Ecto neural progenitor cell (in vitro differentiated cells): ENCODE measurements around the gene ADSL.

Source experiments
- DNase-seq: peaks from one replicate; pipeline ENCODE4 v3.0.0-alpha.2; 2018; ENCODE audit warnings: low spot score

ADSL gene

DNA sequence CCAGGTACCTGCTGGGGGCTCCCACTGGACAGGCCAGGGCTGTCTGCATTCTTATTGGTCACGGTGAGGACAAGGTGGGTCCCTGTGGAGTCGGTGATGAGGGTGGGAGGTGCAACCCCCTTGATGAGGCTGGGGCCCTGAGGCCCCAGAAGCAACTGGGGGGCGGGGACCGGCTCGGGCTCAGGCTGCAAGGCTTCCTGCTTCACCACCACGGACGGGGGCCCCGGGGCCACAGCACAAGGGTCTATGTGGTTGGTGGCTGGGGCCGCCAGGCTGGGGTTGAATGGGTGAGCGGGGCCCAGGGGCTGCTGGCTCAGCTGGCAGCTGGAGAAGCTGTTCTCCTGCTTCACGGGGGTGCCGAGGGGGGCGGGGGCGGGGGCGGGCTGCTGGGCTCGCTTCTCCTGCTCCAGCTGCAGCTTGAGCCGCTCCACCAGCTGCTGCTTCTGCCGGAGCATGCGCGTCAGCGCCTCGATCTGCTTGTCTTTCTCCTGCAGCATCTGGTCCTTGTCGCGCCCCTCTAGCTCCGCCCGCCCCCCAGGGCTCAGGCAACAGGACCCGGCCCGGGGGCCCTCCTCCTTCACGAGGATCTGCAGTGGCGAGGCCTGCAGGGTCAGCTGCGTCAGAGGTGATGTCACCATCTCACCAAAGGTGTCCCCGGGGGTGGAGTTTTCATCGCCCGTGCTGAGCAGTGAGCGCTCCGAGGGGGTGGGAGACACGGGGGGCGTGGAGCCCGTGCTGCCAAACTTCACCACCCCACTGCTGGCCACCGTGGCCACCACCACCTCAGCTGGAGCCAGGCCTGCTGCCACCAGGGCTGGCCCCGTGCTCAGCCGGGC, 72.3 kb downstream of the ADSL start:
- no peak for DNase-seq

DNA sequence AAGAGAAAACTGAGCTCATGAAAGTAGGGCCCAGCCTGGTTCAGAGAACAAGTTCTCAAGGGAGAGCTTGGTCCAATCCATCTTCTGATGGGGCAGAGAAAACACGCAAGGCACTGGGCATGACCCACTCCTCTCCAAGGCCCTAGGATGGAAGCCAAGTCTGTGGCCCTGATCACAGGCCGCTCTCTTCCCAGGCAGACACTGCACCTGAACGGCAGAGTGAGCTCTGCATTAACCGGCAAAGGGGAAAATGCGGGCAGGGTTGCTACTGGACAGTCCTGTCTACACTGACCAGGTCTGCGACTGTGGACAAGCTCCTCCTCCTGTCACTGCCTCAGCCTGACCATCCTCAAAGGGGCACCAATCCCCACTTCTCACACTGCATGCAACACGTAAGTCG, 73.4 kb downstream of the ADSL start:
- DNase-seq: no peak

DNA sequence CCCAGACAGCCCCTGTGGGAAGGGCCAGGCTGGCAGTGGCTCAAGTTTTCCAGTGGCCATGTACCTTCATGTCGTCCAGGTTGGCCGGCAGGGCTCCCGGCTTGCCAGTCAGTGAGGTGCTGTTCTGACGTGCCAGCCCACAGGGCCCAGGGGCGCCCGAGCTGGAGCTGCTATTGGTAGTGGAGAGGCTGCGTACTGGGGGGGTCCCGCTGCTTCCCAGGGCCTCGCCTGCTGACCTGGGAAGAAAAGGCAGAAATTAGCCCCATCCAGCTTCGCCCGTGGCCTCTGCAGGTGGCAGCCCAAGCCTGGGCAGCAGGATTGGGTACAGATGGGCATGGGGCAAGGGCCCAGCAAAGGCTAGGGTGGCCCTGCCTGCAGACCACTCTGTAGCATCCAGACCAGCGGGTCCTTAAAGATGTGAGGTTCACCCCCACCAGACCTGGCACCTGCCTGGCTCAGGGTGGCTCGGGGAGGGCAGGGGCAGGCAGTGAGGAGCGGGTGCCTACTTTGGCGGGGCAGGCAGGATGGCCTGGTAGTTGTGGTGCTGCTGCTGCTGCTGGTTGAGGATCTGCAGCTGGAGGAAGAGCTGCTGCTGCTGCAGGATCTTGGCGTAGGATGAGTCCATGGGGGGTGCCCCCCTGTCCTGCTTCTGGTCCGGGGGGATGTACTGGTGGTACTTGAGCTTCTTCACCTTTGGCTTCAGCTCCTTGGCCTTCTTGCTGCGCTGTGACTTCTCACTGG, 74.2 kb downstream of the ADSL start:
- DNase-seq: no peak

DNA sequence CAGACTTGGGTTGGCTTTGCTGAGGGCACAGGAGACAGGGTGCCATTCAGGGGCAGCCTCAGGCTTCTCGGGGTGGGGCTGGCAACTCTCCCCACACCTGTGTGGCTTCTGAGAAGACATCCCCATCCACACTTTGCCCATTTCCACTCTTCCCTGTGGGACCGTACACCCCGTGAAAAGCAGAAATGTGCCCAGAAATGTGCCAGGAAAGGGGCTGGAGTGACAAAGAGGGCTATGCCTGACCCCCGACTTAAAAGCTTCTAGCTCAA, 74.7 kb downstream of the ADSL start:
- DNase-seq: no peak

DNA sequence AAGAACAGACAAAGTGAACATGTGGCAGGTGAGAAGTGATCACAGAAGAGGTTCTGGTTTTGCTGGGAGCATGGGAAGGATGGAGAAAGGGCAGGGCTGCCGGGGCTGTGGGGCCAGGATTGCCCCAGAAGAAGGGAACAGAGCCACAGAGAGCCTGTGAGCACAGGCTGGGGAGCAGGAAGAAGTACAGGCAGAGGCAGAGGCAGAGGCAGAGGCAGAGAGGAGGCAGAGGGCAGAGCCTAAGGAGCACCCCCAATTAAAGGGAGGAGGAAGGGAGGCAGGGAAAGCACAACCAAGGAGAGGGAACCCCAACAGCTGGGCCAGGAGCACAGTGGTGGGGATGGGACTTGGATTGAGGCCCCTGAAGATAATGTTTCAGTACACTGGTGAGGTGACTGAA, 75.6 kb downstream of the ADSL start:
- DNase-seq: no peak

DNA sequence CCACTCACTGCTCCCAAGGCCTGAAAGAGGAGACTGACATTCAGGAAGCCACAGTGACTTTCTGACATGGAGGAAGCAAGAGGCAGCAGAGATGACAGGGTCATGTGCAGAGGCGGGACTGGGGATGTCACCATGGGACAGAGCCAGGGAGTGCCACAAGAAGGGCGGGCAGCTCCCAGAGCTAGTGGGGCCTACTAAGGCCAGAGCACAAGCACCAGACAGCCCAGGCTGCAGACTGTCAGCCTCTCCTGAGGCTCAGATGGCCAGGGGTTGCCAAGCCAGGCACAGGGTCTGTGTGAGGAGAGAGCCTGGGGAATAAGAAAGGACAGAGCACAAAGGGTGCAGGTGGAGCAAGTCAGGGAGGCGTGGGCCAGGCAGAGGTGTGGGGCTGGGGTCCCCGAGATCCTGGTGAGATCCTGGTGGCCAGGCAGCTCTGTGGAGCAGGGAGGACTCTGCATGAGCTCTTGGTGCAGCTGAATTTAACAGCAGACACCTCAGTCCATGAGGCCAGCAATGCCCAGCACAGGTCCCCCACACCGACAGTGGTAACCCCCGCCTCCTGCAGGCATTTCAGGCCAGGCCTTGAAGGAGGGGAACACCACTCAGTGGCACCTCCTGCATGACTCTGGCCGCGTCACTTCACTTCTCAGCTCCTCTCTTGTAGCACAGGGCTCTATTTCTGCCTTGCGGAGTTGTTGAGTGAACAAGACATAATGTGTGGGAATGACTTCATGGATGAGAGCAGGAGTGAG, 76.4 kb downstream of the ADSL start:
- DNase-seq: no peak

DNA sequence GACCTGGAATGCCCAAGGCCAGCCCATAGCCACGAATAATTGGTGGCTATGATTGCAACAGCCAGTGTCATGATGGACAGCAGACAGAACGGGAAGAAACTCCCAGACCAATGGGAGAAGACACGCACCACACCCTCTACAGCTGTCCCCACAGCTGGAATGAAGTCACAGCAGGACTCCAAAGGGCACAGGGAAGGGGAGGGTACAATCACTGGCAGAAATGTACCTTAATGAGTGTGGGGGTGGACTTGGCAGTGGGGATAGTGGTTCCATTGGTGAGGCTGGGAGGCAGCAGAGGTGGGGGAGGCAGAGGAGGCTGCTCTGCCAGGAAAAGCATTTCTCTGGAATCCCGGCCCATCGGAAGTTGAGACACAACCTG, 77.0 kb downstream of the ADSL start:
- DNase-seq: no peak

DNA sequence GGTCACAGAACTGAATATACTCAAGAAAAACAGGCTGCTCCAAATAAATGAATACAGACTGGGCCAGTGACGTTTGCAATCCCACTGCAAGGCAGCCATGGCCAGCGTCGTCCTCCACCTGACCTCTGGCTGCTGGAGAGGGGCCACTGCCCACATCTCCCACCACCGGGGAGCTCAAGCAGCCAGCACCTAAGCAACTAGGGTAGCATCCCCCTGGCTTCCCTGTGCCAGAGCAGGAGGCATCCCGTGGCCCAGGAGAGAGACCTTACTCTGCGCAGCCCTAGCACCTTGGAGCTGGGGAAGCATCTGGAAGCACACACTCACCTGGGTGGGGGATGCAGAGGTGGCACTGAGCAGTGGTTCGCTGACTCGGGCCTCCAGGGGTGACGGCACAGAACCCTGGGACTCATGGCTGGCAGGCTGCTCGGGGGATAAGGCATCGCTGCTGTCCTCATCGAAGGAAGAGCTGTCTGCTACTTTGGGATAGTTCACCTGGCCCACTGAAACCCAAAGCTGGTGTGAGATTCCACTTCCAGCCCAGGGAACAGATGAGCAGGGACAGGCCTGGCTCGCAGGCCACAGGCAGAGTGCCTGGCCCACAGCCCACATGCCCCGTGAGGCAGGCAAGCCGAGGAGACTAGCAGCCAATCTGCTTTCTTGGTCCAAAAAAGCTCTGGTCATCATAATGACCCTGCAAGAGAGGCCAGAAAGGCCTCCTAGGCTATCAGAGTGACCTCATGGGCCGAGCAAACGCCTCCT, 77.8 kb downstream of the ADSL start:
- no peak for DNase-seq

DNA sequence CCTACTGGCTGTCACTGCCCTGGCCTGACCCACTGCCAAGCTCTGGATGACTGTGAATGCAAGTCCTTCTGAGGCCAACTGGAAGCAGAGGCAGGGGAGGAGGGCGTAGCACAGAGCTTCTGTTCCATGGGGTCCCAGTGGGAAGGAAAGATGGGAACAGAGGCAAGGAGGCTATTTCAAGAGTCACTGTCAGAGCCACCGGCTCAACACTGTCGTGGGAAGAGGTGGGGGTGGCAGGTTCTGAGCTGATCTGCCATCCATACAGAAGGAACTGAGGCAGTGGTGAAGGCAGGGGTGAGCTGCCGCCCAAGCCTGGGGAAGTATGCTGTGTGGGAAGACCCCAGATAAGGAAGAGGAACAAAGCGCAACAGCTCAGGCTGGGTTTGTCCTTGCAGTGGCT, 78.8 kb downstream of the ADSL start:
- DNase-seq: no peak

DNA sequence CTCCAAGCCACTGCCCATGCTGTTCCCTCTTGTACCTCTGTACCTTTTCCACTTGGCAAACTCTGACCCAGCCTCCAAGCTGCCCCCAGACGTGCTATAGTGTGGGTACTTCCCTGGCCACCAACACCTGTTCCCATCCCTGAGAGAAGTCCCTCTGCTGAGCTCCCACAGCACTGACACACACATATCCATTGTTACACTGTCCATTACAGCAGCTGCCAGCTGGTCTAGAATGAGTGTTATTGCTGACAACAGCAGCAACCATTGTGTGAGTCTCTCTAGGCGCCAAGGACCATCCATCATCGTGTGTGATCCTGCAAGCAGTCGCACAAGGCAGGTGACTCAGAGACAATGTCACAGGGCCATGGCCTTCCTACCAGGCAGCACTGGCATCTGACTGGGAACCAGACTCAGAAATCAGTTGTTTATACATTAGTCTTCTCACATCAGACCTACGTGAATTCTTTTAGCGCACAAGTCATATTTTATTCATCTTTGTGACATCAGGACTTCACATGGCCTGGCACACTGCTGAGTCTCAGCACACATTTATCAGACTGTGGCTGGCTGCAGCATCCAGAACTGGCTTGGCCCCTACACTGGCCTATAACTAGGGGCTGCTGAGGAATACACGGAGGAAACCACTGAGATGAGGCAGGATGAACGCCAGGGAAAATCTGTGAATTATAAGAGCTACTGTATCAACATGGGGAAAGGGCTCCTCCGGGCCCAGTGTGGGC, 80.5 kb downstream of the ADSL start:
- DNase-seq: no peak

DNA sequence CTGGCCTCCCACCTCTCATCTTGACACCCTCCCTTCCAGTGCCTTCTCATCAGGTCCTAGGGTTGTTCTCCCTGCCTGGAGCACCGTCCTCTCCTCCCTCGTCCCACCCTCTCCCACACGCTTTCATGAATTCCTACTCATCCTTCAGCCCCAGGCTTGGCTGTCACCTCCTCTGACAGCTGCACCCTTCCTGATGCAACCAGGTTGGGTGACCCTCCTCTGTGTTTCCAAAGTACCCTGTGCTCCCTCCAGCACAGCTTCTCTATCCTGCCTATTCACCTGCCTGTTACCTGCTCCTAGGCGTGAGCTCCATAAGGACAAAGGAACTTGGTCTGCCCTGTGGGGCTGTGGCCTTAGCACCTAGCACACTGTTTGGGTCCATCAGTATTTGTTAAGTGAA, 82.5 kb downstream of the ADSL start:
- DNase-seq: no peak

DNA sequence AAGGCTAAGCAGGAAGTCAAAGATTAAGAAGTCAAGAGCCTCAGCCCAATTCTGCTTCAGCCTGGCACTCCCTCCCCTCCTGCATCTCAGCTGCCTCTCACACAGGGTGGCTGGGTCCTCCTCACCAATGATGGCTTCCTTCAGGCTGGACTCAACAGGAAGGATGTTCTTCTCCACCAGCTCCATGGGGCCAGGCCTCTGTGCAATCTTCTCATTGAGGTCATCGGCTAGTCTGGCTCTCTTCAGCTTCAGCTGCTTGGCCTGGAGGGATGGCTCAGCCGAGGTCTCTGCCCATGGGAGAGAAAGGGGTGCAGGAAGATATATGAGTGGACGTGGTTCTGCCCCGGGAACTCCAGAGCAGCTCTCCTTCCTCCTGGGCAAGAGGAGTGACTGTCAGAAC, 83.2 kb downstream of the ADSL start:
- no peak for DNase-seq

DNA sequence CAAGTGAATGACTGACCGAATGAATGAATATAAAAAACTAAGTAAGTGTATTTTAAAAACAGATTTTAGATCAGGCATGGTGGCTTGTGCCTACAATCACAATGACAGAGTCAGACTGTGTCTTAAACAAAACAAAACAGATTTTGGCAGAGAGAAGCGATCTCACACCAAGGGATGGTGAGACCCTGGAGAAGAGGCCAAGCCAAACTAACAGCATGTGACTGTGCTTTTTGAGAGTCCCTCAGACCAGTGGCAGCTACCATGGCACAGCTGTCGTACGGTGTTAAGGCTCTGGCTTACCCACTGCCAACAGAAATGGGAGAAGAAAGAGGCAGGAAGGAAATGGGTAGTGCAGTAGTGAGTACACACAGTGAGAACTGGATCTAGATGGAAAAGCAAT, 84.7 kb downstream of the ADSL start:
- DNase-seq: no peak

DNA sequence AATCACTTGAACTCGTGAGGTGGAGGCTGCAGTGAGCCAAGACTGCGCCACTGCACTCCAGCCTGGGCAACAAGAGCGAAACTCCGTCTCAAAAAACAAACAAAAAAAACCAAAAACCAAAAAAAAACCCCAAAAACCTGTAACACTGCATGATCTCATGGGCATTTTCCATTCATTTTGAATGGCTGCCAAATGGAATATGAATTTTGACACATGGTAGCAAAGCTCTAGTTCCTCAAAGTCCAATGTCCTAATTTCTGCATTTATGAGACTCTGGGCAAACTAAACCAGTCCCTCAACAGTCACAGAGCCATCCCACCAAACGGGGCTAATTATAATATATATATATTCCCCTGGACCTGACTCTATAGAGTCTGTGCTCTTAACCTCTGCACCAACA, 85.9 kb downstream of the ADSL start:
- DNase-seq: no peak

DNA sequence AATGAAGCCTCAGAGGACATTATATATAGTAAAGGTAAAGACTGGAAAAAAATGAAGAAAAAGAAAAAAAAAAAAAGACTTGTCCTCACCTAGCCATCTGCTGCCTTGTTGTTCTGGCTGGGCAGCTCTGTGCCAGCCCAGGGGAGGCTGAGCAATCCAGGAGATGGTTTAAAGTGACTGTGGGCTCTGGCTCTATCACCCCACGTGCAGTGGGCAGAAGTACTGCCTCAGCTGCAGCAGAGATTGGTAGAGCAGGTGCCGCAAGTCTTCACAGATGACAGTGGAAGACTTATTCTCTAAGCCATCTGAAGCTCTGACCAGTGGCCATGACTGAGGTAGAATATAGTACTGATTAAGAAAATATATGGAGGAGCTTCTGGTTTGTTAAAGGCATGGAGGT, 86.3 kb downstream of the ADSL start:
- DNase-seq: no peak

DNA sequence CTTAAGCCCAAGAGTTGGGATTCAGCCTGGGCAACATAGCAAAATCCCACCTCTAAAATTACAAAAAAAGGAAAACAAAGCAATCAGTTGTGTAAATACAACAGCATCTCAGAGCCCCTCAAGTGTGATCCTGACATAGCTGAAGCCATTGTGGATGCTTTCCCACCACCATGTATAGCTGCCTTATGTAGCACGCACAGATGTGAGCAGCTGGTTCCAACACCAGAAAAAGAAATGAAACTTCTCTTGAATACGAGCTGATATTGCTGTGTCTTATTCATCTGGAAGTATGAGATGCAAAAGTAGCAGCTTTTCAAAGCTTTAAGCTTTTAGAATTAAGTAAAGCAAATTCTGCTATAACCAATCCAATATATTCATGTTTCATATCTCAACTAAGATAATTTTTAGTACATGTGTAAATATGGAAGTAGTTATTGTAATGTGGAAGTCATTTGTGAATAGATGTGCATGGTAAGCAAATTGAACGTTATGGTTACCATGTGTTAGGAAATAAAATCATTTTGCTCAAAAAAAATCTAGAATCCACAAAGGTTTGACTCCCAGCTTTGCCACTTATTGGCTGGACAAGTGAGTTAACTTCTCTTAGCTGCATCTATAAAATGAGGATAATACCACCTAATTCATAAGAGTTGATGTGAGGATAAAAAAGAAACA, 87.3 kb downstream of the ADSL start:
- DNase-seq: no peak

DNA sequence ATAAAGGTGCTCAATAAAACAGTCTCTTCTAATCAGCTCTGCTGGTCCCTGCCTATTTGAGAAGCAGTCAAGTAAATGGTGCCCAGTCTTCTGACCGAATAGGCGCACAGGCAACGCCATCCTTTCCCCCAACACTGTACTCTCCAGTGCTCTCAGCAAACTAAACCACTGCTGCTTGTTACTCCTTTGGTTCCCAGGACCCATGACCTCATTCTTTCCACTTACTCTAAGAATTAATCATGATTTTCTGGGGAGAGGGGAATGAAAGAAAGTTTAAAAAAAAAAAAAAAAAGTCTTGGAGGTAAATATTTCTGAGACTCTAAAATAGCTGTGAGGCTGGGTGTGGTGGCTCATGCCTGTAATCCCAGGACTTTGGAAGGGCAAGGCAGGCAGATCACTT, 87.8 kb downstream of the ADSL start:
- DNase-seq: no peak

DNA sequence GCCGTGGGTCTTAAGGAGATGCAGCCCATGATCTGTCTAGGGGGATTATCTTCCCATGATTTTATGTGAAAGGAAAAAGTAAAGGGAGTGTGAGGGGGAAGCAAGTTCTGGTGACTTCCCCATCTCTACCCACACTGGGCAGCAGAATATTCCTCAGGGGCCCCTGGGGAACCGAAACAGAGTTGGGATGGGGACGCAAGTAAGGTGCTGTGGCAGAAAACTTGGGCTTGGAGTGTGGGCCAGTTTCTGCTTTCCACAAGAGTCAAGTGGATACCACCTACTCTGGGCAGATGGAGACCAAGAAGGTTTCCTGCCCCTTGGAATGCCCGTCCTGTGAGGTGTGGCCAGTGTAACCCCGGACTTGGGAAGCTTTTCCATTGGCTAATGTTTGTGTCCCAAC, 88.4 kb downstream of the ADSL start:
- no peak for DNase-seq

DNA sequence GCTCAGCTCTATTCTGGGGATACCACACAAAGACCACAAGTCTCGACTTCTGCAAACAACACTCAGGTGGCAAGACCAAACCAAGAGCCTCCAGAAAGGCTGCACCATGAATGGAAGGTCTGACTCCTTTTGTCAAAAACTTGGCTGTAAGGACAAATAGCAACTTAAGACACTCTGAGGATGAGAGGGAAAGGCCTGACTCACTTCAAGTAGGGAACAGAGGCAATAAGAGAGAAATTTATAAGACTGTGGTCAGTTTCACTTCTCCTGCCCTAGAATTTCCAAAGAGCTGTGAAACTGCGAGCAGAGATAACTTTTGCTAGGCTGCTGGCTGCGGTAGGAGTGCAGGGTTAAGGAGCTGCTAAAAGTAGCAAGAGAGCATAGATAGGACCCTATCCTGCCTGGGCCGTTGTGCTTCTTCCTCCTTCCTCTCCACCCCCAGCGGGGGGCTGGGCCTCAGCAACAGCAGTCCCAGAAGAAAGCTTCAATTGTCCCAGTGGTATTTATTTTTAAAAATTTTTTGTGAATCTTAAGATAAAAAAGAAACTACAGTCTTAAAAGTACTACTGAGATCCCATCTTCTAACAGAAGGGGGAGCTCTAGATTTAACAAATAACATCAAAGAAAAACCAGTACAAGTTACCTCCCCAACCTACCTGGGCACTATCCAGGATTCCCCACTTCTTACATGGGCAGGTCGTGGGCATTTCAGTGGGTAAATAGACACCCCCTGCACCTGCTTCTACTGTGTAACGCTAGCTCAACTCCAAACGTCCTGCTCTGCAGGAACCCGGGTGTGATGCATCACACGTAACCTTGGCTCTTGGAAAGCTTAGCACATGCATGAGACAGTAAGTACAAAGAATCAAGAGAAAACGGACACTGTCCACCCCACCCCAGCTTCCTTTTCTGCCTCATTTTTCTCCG, 90.5 kb downstream of the ADSL start:
- DNase-seq: no peak
